Esophagus mucosa (tissue), 1 donor: ENCODE results near the gene AMOTL1. TPM values are rescaled to one million over a fixed set of nuclear protein-coding genes. Genes with fewer than 3 reads are reported as not detected.

ENCODE experiments used
- ATAC-seq: fragments of 200-7000 bp; cut with Tn5 transposase; one replicate; pipeline ENCODE4 v1.9.1; 2020
- total RNA-seq: library from RNA; stranded (reverse); gene quantifications from one replicate; pipeline ENCODE4 v1.2.4, GENCODE V29; 2023
- donor health status: DM: yes; HTN: yes; CAD: no.

The AMOTL1 gene
- total RNA-seq, 1 donor from 2014 or later = 52.4 TPM

DNA sequence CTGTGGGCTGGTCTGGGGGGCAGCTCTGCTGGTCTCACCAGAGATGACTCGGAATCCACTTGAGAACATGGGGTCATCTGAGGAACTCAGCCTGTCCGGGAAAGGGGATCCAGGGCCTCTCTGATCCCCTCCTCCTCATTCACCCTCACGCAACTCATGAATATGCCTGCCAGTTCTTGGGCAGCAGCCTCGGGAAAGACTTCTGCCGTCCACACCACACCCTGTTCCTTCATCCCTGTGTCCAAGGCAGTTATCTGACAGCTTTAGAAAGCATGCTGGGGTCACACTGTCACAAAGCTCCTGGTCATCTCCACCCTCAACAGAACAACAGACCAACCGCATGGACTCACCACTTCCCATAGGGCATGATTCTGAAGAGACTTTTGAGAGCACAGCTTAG is 88.3 kb downstream of the AMOTL1 start:
- ATAC-seq = no peak

DNA sequence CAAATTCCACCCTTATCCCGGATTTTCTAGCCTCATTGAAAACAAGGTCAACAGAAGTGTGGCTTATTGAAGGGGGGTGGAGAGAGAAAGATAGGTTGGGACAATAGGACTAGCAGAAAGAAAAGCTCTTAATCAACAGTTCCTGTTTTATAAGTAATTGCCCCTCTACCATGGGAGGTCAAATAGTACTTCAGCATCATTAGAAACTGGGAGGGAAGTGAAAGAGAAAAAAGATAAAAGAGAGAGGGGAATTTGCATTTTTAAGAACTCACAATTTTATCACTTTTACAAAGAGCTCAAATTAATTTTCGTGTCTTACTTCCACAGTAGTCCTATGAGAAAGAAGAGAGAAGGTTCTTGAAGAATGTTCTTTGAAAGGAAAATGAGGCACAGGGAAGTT is 89.2 kb downstream of the AMOTL1 start:
- no peak for ATAC-seq

DNA sequence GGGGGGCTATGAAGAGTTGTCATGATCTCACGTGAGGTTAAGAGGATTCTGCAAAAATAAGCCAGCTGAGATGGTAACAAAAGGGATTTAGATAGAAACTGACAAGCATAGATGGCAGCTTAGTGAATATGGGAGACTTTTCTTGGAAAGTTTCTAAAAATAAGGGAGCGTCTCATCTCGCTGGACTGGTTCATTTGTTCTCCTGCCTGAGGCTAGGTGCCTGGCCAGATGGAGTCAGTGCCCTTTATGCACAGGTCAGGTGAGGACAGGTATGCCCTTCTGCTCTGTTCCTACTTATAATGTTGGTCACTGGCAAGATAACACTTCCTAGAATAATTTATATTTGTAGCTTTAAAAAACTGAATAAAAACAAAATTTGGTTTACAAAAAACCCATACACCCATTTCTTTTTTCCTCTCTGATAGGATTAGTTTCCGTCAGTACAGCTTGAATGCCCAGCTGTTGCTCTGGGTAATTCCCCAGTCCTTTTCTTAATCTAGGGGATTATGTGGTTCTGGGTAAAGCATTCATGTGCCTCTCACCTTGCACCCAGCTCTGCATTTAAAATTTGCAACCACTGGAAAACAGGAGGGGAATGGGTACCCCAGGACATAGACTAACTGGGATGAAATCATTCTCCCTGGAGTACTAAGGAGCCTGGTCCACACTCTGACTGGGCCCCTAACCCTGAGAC is 90.0 kb downstream of the AMOTL1 start:
- ATAC-seq = no peak

DNA sequence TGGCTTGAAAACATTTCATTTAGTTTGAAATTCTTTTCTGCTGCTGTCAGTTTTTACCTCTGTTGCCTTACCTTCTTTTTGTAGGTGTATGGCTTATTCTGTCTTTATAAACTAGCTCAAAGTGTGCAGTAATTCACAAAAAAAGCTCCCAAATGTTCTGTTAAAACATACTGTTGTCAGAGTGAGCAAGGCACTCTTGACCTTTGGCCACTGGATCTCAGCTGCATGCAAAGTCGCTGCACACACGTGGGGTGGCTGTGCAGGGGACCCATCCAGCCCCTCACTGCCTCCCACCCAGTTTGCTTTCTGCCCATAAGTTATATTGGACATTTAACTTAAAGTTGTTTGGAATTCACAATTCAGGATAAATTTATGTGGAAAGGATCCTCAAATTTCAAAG is 92.2 kb downstream of the AMOTL1 start:
- ATAC-seq = no peak

DNA sequence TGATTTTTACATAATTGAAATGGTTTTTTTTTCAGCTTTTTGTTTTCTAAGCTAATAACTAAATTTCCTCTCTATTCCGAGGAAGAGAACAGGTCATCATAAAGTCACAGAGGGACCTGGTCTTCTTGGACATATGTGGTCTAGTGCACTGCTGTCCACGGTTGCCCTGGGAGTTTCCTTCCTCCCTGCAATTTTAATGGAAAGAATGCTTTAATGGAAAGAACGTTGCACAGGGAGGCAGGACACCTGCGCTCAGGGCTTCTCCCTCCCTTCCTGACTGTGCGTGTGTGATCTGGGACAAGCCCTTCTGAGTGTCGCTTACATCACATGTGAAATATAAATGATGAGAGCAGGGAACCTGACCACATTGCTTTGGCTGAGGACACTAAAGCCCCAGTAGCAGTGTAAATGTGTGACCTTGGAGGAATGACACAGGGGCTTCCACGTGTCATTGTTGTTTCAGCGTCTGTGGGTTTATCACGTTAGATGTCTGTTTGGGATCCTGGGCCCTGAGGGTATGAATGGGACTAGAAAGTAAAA is 93.2 kb downstream of the AMOTL1 start:
- no peak for ATAC-seq

DNA sequence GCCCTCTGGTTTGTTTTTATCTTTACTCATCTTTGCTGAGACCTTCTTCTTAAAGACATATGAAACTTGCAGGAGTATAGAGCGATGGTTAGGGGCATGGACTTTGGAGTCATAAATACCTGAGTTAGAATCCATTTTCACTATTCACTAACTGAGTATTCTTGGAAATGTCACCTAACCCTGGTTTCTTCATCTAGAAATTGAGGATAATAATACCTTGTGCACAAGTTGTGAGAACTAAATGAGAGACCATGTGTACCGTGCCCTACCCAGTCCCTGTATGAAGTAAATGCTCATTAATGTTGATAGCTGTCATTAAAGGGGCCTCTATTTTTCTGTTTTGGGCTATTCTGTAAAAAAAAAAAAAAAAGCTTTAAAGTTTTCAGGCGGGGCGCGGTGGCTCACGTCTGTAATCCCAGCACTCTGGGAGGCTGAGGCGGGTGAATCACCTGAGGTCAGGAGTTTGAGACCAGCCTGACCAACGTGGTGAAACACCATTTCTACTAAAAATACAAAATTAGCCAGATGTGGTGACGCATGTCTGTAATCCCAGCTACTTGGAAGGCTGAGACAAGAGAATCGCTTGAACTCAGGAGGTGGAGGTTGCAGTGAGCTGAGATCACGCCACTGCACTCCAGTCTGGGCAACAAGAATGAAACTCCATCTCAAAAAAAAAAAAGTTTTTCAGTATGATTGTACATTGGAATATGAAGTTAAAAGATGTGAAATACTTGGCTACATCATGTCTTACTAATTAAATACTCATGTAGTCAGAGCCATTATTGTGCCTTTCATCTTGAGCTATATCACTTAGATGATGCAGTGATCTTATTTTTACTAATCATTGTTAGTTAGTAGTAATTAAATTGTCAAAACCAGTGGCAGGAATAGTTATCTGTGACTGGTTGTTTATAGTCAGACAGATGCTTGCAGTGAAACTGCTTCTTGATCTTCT is 95.0 kb downstream of the AMOTL1 start:
- ATAC-seq = no peak

DNA sequence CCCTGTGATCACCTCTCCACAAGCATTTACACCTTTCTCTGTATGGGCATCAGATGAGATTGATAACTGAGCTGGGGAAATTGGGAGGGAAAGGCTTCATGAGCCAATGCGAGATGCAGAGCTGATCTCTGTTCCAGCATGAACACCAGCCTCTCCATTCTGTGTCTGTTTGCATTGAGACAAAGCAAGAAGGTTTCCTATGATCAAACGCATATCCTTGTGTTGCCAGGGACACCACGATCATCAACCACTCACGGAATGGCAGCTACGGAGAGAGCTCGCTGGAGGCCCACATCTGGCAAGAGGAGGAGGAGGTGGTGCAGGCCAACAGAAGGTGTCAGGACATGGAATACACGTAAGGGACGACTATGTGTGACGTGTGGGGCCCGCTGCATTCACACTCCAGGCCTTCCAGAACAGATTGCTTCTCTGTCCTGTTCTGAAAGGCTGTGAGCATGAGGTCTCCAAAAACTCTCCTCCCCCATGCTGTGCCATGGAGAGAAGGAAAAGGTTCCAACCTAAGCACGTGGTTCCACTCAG is 96.4 kb downstream of the AMOTL1 start:
- no peak for ATAC-seq

DNA sequence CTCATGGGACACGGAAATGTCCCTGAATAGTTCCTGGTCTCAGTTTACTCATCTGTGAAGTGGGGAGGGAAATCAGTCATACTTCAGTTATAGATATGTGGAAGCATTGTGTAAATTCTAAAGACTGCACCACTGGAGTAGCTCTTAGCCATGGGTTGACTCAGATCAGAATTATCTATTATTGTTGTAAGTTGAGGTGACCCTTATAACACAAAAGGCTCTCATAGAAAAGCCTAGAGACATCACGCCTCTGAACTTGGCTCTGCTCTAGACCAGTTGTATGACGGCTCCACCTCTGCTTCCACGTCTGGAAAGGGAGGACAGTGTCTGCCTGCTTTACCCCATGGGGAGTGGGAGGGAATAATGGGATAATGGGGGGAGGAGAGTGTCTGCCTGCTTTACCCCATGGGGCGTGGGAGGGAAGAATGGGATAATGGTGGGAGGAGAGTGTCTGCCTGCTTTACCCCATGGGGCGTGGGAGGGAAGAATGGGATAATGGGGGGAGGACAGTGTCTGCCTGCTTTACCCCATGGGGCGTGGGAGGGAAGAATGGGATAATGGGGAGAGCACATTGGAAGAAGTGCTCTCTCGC is 98.2 kb downstream of the AMOTL1 start:
- no peak for ATAC-seq

DNA sequence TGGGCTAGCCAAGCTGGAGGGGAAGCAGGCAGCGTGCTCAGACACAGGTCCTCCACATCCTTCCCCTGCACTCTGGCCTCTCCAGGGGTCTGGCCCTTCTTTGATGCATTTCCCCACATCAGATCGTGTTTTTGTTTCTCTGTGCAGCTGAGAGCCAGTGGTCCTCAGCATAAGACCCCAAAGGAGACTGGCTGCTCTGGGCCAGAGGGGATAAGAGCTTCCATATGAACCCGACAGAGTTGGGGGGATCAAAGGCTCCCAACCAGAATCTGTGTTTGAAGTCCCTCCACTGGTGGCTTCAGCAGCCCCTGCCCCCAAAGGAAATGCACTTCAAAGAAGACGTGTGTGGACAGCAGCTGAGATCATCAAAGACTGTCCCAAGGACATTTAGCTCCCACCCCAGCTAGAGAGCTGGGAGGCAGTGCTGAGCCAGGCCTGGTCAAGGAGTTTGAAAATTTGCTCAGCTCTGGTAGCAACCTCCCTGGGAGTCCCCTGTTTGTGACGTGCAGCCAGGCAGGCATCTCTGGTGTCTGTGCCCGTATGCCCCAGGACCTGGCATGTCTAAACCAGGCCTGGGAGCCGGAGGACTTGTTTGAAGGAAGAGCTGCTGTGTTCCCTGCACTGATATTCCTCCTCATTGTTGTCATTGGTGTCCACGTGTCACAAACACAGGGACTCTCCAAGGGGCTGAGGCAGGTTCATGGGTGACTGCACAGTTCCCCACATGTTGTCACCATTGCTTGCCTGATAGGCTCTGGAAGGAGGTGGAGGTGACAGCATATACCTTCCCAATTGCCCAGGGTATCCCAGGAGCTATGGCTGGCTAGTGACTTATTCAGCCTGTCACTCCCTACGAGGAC is 99.0 kb downstream of the AMOTL1 start:
- no peak for ATAC-seq

DNA sequence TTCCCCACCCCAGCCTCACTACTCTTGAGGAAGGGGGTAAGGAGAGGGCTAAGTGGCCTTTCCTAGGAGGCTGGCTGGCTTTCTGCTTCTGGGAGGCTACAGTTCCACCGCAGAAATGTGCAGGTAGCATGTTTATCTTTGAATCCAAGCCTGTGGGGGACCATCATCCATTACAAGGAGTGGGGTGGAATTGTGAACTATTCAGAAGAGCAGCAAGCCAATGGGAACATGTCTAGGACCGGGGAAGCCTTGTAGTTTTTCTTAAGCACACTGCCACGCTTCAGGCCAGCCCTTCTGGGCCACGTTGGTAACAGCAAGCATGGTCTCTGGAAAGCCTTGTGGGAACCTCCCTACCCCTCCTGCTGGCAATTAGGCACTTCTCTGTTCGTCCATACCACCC is 100.3 kb downstream of the AMOTL1 start:
- ATAC-seq = no peak

DNA sequence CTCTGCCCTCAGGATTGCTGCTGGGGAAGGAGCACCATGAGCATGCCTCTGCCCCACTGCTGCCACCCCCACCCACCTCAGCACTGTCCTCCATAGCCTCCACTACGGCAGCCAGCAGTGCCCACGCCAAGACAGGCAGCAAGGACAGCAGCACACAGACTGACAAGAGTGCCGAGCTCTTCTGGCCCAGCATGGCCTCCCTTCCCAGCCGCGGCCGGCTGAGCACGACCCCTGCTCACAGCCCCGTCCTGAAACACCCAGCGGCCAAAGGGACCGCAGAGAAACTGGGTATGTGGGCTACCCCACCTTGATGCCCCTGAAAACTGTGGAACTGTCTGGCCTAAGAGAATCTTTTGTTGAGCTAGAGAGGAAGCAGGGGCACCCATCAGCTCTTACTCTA is 101.0 kb downstream of the AMOTL1 start:
- ATAC-seq = no peak

DNA sequence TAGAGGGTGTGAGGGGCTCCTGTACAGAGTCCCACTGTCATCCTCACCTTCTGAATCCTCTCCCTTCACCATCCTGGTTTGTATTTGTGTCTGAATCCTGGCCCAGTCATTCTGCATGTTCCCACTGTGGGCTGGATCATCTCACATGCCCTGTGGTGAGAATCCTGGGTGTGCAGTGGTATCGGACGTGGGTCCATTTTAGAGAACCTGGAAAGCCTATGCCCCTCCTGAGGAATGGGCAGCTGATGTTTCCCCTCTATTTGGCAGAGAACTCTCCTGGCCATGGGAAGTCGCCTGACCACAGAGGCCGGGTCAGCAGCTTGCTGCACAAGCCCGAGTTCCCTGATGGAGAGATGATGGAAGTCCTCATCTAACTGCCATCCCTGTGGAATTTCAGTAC is 102.3 kb downstream of the AMOTL1 start:
- no peak for ATAC-seq

DNA sequence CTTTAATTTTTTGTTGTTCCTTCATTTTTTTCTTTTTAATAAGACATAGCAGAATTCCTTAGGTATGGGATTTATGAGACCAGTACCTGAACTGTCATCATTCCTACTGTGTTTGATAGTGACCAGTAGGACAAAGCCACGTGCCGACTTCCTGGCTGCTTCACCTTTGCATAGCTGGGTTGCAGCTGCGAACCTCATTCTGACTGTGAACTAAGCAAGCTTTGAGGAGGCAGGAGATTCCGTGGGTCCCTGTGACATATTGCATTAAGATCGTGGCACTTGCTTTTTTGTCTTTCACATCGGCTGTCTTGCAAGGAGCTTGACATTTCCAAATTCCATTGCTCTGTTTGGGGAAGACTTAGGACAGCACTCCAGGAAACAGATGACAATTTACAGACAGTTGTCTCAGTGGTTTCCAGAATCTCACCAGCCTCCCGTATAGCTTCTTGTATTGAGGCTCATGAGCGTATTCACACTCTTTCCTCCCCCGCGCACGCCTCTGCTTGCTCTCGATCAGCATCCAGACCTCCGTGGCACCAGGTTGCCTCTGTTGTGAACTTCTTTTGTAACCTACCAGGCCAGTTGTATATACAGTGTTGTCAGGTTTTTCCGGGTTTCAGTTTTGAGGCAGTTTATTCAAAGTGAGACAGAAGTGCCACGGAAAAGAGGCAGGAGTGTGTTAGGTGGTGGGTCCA is 103.5 kb downstream of the AMOTL1 start:
- no peak for ATAC-seq

DNA sequence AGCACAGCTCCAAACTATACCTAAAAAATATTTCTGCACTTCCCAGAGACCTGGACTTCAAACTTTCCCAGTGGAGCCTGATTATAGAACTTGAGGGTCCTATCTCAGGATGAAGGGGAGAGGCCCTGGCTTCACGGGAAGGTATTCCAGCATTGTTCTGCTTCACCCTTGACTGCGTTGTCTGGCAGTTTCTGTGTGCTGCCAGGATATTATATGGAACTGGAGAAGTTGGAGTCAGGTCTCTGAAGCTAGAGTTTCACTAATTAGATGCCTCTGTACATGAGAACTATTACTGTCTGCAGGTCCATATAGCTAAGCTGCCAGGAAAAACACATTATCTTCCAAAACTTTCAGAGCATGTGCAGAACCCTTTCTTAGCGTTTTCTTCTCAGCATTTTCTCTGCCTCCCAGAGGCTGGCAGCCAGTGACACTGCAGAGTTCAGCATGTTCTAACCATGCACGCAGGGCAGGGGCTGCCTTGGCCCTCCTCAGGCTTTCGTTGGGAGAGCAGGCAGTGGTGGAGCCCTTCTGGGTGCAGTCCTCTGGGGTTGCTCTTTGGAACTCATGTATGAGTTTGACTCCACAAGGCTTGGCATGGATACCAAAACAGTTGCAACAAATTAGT is 105.9 kb downstream of the AMOTL1 start:
- ATAC-seq = no peak

DNA sequence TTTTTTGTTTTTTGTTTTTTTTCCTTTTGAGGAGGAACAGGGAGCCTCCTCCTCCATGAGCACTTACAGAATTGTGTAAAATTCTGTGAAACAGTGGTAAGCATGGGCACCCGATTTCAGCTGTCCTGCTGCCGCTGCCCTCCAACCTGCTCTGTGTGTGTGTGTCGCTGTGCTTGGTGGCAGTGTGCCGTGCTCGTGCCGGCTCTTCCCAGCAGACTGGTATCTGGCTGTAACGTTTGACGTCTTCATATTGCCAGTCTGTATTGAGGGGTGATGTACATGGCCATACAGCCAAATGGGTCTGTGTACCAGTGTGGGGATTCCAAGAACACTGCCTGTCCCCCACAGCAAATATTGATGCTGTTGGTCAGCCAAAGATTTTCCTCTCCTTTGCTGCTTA is 108.1 kb downstream of the AMOTL1 start:
- ATAC-seq = no peak

DNA sequence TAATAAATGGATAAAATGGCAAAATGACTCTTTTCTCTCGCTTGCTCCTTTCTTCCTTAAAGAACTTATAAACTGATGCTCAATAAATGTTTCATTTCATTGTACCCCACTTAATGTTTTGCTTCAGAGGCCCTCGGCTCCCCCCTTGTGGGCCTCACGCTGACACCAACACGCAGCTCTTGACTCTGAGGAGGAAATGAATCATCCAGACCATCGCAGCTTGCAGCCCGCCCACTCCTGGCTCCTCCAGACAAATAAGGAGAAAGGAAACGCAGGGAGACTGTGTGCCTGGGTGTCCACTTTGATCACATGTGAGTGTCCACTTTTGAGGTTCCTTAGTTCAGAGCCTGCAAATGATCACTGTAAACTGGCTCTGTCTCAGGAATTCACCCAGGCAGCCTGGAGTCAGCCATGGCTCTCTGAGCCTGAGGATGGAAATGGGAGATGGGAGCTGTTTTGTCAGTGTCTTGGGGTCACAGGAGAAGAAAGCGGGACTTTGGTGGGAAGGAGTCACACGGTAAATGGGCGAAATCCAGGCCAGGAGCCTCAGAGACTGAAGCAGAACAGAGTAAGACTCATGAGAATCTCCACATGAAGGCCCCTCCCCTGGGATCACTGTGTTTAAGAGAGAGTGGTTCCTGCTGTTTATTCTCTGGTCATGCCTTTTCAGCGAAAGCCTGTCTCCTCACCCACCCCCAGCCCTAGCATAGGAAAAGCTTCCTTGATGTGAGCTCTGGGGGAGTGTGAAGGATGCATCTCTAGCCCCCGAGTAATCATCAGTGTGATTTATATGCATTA is 108.7 kb downstream of the AMOTL1 start:
- ATAC-seq = peak; percentile 21

DNA sequence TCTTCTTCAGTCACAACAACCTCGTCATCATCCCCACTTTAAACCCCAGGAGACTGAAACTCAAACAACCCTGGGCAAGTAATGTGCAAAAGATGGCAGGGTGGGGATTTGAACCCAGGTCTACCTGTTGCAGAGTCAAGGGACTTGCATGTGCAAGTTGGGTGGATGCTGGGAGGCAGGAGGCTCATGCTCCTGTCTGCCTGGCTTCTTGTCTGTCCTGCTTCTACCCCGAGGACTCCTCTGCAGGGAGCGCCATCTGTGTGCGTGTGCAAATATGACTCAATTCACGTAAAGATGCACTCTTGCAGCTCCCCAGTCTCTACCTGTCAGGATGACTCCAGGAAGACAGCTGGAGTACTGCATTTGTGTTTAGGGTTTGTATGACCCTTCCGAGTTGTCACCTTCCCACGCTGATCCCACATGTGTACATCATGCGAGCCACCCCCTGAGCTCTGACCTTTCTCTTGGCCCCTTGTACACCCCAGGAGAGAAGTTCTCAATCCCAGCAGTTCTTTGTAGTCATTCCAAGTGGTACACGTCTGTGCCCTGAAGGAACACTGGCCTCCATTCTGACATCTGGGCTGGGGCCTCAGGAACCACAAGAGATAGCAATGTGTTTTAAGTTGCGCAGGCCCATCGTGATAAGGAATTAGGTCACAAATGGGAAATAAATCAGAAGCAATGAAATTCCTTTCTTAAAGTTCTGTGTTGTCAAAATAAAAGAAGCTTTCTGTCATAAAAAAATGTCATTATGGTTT is 109.5 kb downstream of the AMOTL1 start:
- no peak for ATAC-seq

DNA sequence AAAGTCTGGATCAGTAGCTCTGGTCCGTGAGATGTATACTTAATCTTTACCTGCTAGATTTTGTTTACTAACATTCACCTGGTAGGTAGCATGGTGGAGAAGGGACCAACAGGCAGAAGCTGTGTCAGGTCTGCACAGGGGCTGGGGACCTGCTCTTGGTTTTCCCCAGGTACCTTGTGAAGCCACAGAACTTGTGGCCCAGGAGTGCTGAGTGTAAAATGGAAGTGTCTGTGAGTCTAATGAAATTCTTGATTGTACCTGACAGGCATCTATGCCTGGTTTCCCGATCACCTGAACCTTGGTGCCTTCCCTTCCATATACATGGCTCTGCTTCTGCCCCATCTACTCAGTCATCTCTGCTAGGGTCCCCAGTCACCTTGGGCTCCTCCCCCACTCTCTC is 110.8 kb downstream of the AMOTL1 start:
- no peak for ATAC-seq

DNA sequence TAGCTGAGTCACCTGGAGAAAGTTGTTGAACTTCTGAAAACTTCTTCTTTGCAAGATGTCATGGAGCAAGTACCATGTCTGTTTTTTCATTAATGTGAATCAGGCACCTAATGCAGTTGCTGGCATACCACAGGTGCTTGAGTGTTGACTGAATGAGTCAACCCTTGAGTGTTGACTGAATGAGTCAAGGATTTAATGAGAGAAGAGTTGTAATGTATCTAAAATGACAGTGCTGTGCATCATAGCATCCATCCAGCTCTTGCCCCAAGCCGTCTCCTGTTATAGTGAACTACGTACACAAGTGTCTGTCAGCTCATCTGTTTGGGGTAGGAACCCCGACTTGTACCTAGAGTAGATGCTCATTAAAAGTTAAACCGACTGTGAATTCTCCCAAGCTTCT is 112.1 kb downstream of the AMOTL1 start:
- ATAC-seq = peak; percentile 93
